ENCODE results near the gene ABCA4. TPM values are rescaled to one million over a fixed set of nuclear protein-coding genes. Genes with fewer than 3 reads are reported as not detected.

ABCA4 gene
- total RNA-seq, 2 donors from 2014 or later = under 0.01 TPM

DNA sequence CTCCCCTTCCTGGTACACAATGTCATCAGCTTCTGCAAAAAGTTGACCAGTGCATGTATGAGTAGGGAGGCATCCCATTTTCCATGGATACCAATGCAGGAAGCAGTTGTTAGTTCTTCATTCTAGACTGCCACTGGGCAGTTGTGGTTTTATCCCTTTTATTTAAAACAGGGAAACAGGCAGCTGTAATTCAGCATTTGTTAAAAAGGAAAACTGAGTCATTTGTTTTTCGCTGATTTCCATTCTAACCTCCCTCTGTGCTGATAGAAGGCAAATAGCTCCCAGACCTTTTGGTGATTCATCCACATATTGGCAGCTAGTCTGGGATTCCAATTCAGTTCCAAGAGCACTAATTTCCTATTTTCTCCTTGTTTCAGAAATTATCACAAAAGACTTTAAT, 21.1 kb upstream of the ABCA4 start:
- no peak overlapping the region for H3K4me3 ChIP-seq
- intact Hi-C loops (cut with DNase I) = no loop called here
- DNase-seq (no peak), ATAC-seq (no peak)
- TF ChIP-seq, protein P1, sequence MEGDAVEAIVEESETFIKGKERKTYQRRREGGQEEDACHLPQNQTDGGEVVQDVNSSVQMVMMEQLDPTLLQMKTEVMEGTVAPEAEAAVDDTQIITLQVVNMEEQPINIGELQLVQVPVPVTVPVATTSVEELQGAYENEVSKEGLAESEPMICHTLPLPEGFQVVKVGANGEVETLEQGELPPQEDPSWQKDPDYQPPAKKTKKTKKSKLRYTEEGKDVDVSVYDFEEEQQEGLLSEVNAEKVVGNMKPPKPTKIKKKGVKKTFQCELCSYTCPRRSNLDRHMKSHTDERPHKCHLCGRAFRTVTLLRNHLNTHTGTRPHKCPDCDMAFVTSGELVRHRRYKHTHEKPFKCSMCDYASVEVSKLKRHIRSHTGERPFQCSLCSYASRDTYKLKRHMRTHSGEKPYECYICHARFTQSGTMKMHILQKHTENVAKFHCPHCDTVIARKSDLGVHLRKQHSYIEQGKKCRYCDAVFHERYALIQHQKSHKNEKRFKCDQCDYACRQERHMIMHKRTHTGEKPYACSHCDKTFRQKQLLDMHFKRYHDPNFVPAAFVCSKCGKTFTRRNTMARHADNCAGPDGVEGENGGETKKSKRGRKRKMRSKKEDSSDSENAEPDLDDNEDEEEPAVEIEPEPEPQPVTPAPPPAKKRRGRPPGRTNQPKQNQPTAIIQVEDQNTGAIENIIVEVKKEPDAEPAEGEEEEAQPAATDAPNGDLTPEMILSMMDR (IDR thresholded peaks at IDR 0.05) = no peak
- TF ChIP-seq POLR2A (IDR thresholded peaks at IDR 0.05) = no peak
- no peaks in the 10 kb centered on the region for H3K9me3 ChIP-seq
- H3K4me1 ChIP-seq = no peaks in the 10 kb centered on the region
- no peaks in the 10 kb centered on the region for H3K27me3 ChIP-seq
- no peak overlapping the region for H3K27ac ChIP-seq
- no peaks in the 10 kb centered on the region for H3K36me3 ChIP-seq (replicated peaks in 1 of 2; ENCODE audit: insufficient read depth in 1 of 2, low read depth in 2 of 2)
- WGBS, 2 donors = 81 to 88% methylated on average over 1 of the region's 1 CpG

DNA sequence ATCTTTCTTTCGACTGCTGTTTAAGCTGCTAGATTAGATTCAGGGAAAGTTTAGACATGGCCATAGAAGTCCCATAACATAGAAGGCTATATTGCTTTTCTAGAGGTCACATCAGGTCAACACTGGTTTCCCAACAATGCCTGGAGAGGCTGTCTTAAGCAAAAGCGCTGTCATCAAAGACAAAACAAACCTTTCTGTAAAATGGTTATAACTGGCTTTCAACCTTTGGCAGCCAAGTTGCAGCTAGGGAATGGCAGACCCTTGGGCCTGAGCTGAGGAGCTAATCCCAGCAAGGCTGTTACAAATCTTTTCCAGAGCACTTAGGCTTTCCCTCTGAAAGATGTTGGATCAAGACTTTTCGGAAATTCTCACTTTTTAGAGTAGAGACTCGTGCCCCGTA, 11.2 kb upstream of the ABCA4 start:
- H3K4me1 ChIP-seq = no peaks in the 10 kb centered on the region
- H3K27ac ChIP-seq = no peak overlapping the region
- no peaks in the 10 kb centered on the region for H3K27me3 ChIP-seq
- H3K4me3 ChIP-seq = no peak overlapping the region
- whole genome bisulfite sequencing, 2 donors = 79 to 88% methylated on average over 5 of the region's 5 CpGs
- intact Hi-C loops (cut with DNase I) = no loop called here
- H3K36me3 ChIP-seq (replicated peaks in 1 of 2; ENCODE audit: insufficient read depth in 1 of 2, low read depth in 2 of 2) = no peaks in the 10 kb centered on the region
- no peak for DNase-seq
- ATAC-seq = no peak
- TF ChIP-seq, protein P1 (IDR thresholded peaks at IDR 0.05) = no peak
- no peak for TF ChIP-seq POLR2A (IDR thresholded peaks at IDR 0.05)
- H3K9me3 ChIP-seq = peaks cover 0 to 10% (median 0%) of the 10 kb centered on the region in 3 donors

DNA sequence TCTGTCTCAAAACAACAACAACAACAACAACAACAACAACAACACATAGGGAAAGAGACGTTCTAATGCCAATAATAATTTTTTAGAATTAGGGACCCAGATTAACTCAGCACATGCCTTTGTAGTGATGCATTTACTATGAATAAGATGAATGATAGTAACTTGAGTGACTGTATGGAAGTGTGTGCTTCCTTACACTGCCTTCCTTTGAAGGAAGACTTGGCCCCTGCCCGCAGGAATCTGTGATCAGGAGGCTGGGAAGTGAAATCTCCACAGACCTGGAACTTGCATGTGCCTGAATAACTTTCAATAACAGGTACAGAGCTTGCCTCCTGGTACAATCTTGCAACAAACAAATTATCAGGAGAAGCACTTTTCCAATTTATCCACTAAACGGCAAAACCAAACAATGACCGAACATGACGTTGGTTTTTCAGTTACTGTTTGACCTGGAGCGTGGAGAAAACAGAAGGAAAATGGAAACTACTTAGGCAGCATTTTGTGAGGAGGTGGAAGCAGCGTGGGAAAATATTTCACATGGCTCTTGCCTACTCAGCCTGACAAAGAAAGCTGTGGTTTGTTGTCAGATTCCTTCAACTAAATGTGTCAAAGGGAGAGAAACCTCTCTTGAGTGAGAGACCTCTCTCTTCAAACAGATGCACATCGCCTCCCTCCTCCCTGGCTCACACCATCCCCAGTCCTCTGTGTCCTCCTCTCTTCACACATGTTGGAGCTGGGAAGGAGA, 10.1 kb upstream of the ABCA4 start:
- H3K4me3 ChIP-seq = no peak overlapping the region
- intact Hi-C loops (cut with DNase I) = no loop called here

DNA sequence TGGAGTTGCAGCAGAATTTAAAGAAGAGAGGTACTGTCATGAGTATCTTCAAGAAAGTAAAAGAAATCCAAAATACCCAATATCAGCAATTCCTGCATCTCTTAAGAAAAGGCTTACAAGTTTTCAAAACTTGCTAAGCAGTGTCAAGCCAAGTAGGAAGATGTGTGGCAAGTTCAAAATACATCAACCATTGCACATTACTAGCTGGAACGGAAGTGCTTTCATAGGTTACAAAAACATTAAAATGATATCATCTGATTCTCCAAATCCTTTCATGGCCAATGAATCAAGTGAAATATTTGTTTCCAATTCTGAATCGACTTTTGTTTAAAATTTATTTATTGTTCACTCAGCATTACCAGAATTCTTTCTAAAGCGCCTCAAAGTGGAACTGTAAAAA, 5.7 kb upstream of the ABCA4 start:
- Histone ChIP-seq H3K27ac (no peak overlapping the region), H3K36me3 (replicated peaks in 1 of 2; ENCODE audit: insufficient read depth in 1 of 2, low read depth in 2 of 2) (no peaks in the 10 kb centered on the region), H3K4me3 (no peak overlapping the region), H3K4me1 (no peaks in the 10 kb centered on the region), H3K27me3 (no peaks in the 10 kb centered on the region), H3K9me3 (no peaks in the 10 kb centered on the region)
- 80 to 82% methylated on average over 3 of the region's 3 CpGs for WGBS, 2 donors
- ATAC-seq (no peak), DNase-seq (no peak)
- intact Hi-C loops (cut with DNase I) = no loop called here
- TF ChIP-seq, protein P1 (IDR thresholded peaks at IDR 0.05) = no peak
- TF ChIP-seq POLR2A (IDR thresholded peaks at IDR 0.05) = no peak

More for the DNA sequence above, 10.1 kb upstream of the ABCA4 start:
- H3K27me3 ChIP-seq = no peaks in the 10 kb centered on the region
- H3K9me3 ChIP-seq = peaks cover 0 to 10% (median 0%) of the 10 kb centered on the region in 3 donors
- no peaks in the 10 kb centered on the region for H3K4me1 ChIP-seq
- no peak overlapping the region for H3K27ac ChIP-seq
- no peaks in the 10 kb centered on the region for H3K36me3 ChIP-seq (replicated peaks in 1 of 2; ENCODE audit: insufficient read depth in 1 of 2, low read depth in 2 of 2)
- no peak for DNase-seq
- WGBS, 2 donors = 46 to 52% methylated on average over 8 of the region's 8 CpGs
- TF ChIP-seq, protein P1 (IDR thresholded peaks at IDR 0.05) = no peak
- no peak for TF ChIP-seq POLR2A (IDR thresholded peaks at IDR 0.05)
- no peak for ATAC-seq
